ENCODE measurements around the gene PPFIBP1. TPM values are rescaled to one million over a fixed set of nuclear protein-coding genes. Genes with fewer than 3 reads are reported as not detected.

The PPFIBP1 gene
- total RNA-seq, 4 donors from 2014 or later, result 135 to 199 (median 167) TPM

GRCh38 chr12:27705263-27705662, 181.3 kb downstream of the PPFIBP1 start:
- no peak overlapping the region for H3K27ac ChIP-seq
- H3K9me3 ChIP-seq, result no peaks in the 10 kb centered on the region
- 88 to 89% methylated on average over 2 to 8 of the region's 8 CpGs for WGBS, 2 donors
- TF ChIP-seq, protein P1, sequence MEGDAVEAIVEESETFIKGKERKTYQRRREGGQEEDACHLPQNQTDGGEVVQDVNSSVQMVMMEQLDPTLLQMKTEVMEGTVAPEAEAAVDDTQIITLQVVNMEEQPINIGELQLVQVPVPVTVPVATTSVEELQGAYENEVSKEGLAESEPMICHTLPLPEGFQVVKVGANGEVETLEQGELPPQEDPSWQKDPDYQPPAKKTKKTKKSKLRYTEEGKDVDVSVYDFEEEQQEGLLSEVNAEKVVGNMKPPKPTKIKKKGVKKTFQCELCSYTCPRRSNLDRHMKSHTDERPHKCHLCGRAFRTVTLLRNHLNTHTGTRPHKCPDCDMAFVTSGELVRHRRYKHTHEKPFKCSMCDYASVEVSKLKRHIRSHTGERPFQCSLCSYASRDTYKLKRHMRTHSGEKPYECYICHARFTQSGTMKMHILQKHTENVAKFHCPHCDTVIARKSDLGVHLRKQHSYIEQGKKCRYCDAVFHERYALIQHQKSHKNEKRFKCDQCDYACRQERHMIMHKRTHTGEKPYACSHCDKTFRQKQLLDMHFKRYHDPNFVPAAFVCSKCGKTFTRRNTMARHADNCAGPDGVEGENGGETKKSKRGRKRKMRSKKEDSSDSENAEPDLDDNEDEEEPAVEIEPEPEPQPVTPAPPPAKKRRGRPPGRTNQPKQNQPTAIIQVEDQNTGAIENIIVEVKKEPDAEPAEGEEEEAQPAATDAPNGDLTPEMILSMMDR (IDR thresholded peaks at IDR 0.05), result no peak
- no peak overlapping the region for H3K4me3 ChIP-seq (replicated peaks in 1 of 3)
- DNase-seq, result no peak
- no peaks in the 10 kb centered on the region for H3K27me3 ChIP-seq
- no peaks in the 10 kb centered on the region for H3K36me3 ChIP-seq
- intact Hi-C loops (cut with DNase I), result no loop called here
- H3K4me1 ChIP-seq, result no peaks in the 10 kb centered on the region

- Histone ChIP-seq H3K27me3 (no peaks in the 10 kb centered on the region), H3K36me3 (no peaks in the 10 kb centered on the region), H3K27ac (no peak overlapping the region), H3K4me1 (peaks cover 9 to 10% of the 10 kb centered on the region in 2 donors), H3K9me3 (no peaks in the 10 kb centered on the region), H3K4me3 (replicated peaks in 1 of 3) (no peak overlapping the region)
- TF ChIP-seq POLR2A (IDR thresholded peaks at IDR 0.05), result no peak
- TF ChIP-seq, protein P1 (IDR thresholded peaks at IDR 0.05), result no peak
- intact Hi-C loops (cut with DNase I), result no loop called here
- WGBS, 2 donors, result 83 to 90% methylated on average over 2 of the region's 2 CpGs
- DNase-seq, result no peak
These were observed 183.2 kb downstream of the PPFIBP1 start for GRCh38 chr12:27707216-27707615.

DNA sequence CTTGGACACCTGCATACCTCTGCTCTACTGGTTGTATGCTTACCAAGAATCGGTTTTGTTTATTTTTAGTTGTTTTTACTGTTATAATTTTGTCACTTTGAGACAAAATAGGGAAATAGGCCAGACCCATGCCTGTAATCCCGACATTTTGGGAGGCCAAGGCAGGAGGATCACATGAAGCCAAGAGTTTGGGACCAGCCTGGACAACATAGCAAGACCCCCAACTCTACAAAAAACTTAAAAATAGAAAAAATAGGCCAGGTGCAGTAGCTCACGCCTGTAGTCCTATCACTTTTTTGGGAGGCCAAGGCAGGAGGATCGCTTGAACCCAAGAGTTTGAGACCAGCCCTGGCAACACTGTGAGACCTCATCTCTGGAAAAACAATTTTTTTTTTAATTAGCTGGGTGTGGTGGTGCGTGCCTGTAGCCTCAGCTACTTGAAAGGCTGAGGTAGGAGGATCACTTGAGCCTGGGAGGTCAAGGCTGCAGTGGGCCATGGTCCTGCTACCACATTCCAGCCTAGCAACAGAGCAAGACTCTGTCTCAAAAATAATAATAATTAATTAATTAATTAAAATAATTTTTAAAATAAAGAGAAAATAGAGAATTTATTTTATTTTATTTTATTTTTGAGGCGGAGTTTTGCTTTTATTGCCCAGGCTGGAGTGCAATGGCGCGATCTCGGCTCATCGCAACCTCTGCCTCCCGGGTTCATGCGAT, 185.4 kb downstream of the PPFIBP1 start:
- 69% methylated on average over 12 of the region's 12 CpGs for WGBS, 2 donors
- H3K9me3 ChIP-seq, result no peaks in the 10 kb centered on the region
- peak overlapping the region in 2 of 3 donors; percentile 69 to 80 for H3K27ac ChIP-seq
- TF ChIP-seq POLR2A (IDR thresholded peaks at IDR 0.05), result no peak
- TF ChIP-seq, protein P1 (IDR thresholded peaks at IDR 0.05), result no peak
- H3K27me3 ChIP-seq, result no peaks in the 10 kb centered on the region
- peak overlapping the region in 2 of 3 donors; percentile 81 to 86 for H3K4me3 ChIP-seq (replicated peaks in 1 of 3)
- no peaks in the 10 kb centered on the region for H3K36me3 ChIP-seq
- intact Hi-C loops (cut with DNase I), result no loop called here
- no peak for DNase-seq
- H3K4me1 ChIP-seq, result peaks cover 10 to 11% of the 10 kb centered on the region in 2 donors

GRCh38 chr12:27709932-27710591, 186.1 kb downstream of the PPFIBP1 start:
- Histone ChIP-seq H3K4me3 (replicated peaks in 1 of 3) (peak overlapping the region; percentile 81 to 98 (median 86)), H3K27me3 (no peaks in the 10 kb centered on the region), H3K4me1 (peaks cover 10 to 11% of the 10 kb centered on the region in 2 donors), H3K9me3 (no peaks in the 10 kb centered on the region), H3K27ac (peak overlapping the region; percentile 24 to 80 (median 69)), H3K36me3 (no peaks in the 10 kb centered on the region)
- intact Hi-C loops (cut with DNase I), result no loop called here
- 11 to 12% methylated on average over 24 of the region's 24 CpGs for WGBS, 2 donors
- peak; percentile 23 to 25 for DNase-seq
- TF ChIP-seq, protein P1 (IDR thresholded peaks at IDR 0.05), result no peak
- TF ChIP-seq POLR2A (IDR thresholded peaks at IDR 0.05), result no peak
